Body of pancreas (tissue), 4 donors: ENCODE measurements around the gene HPGDS.

Source experiments
- CTCF ChIP-seq, 7 experiments: fragments of 450-650 bp in 4 of 7; fragments of 200-600 bp in 3 of 7; sonication (generic) in 3 of 7; IDR thresholded peaks; one replicate each; pipeline ENCODE4 v1.5.1; 2016 to 2019; ENCODE audit warnings: antibody characterized with exemption in 7 of 7
- POLR2A ChIP-seq, 3 donors: fragments of 450-650 bp; IDR thresholded peaks; one replicate each; pipeline ENCODE4 v1.6.1; 2016; ENCODE audit warnings: antibody characterized with exemption in 3 of 3, mild to moderate bottlenecking in 2 of 3

- TF ChIP-seq CTCF (IDR thresholded peaks at IDR 0.05) (no peak), POLR2A (IDR thresholded peaks at IDR 0.05) (no peak)
Measured at GRCh38 chr4:94346541-94346940, 3.9 kb upstream of the HPGDS start.
